ENCODE data around the gene FKBP1B.

Gene FKBP1B

GRCh38 chr2:24015562-24016375, 33.8 kb upstream of the FKBP1B start:
- Histone ChIP-seq H3K4me2 (ENCODE audit: low read depth, low read length, poor library complexity, severe bottlenecking) (no peak overlapping the region), H3K9ac (ENCODE audit: low read length) (no peak overlapping the region), H3K36me3 (ENCODE audit: low read length) (no peaks in the 10 kb centered on the region), H3K27ac (ENCODE audit: low read depth, low read length) (no peak overlapping the region), H3K79me2 (ENCODE audit: insufficient read depth, low read length) (no peaks in the 10 kb centered on the region), H3K9me2 (replicated peaks; ENCODE audit: insufficient read depth, low read length) (no peaks in the 10 kb centered on the region), H3K27me3 (ENCODE audit: low read length) (no peaks in the 10 kb centered on the region), H4K20me1 (ENCODE audit: low read depth, low read length) (no peaks in the 10 kb centered on the region), H2AFZ (ENCODE audit: low read depth, low read length, severe bottlenecking) (no peak overlapping the region), H3F3A (ENCODE audit: insufficient read depth) (no peaks in the 10 kb centered on the region), H3K9me3 (ENCODE audit: insufficient read depth, low read length) (no peaks in the 10 kb centered on the region), H3K4me3 (ENCODE audit: insufficient read depth, low read length, poor library complexity, severe bottlenecking) (no peak overlapping the region)
- TF ChIP-seq EZH2phosphoT487 (conservative IDR thresholded peaks at IDR 0.05; ENCODE audit: low read length): no peak
- TF ChIP-seq CTCF (IDR thresholded peaks at IDR 0.05; ENCODE audit: insufficient read depth, low read length, poor library complexity, severe bottlenecking): no peak

- H3K4me2 ChIP-seq (ENCODE audit: low read depth, low read length, poor library complexity, severe bottlenecking): no peak overlapping the region
- H3K27ac ChIP-seq (ENCODE audit: low read depth, low read length): no peak overlapping the region
- TF ChIP-seq CTCF (IDR thresholded peaks at IDR 0.05; ENCODE audit: insufficient read depth, low read length, poor library complexity, severe bottlenecking): no peak
- no peak for TF ChIP-seq EZH2phosphoT487 (conservative IDR thresholded peaks at IDR 0.05; ENCODE audit: low read length)
- H3K79me2 ChIP-seq (ENCODE audit: insufficient read depth, low read length): no peaks in the 10 kb centered on the region
- H3K9me2 ChIP-seq (replicated peaks; ENCODE audit: insufficient read depth, low read length): no peaks in the 10 kb centered on the region
- no peak overlapping the region for H2AFZ ChIP-seq (ENCODE audit: low read depth, low read length, severe bottlenecking)
- H3K4me3 ChIP-seq (ENCODE audit: insufficient read depth, low read length, poor library complexity, severe bottlenecking): no peak overlapping the region
- no peaks in the 10 kb centered on the region for H3K27me3 ChIP-seq (ENCODE audit: low read length)
- H3K36me3 ChIP-seq (ENCODE audit: low read length): no peaks in the 10 kb centered on the region
- no peaks in the 10 kb centered on the region for H3K9me3 ChIP-seq (ENCODE audit: insufficient read depth, low read length)
- no peak overlapping the region for H3K9ac ChIP-seq (ENCODE audit: low read length)
- no peaks in the 10 kb centered on the region for H4K20me1 ChIP-seq (ENCODE audit: low read depth, low read length)
- no peaks in the 10 kb centered on the region for H3F3A ChIP-seq (ENCODE audit: insufficient read depth)
These were observed 33.2 kb upstream of the FKBP1B start for GRCh38 chr2:24016376-24016761.

GRCh38 chr2:24016853-24017703, 32.5 kb upstream of the FKBP1B start:
- Histone ChIP-seq H3K27me3 (ENCODE audit: low read length) (no peaks in the 10 kb centered on the region), H3K27ac (ENCODE audit: low read depth, low read length) (no peak overlapping the region), H3K9me2 (replicated peaks; ENCODE audit: insufficient read depth, low read length) (no peaks in the 10 kb centered on the region), H3K4me2 (ENCODE audit: low read depth, low read length, poor library complexity, severe bottlenecking) (no peak overlapping the region), H3K9ac (ENCODE audit: low read length) (no peak overlapping the region), H3K36me3 (ENCODE audit: low read length) (no peaks in the 10 kb centered on the region), H3K4me3 (ENCODE audit: insufficient read depth, low read length, poor library complexity, severe bottlenecking) (no peak overlapping the region), H3K79me2 (ENCODE audit: insufficient read depth, low read length) (no peaks in the 10 kb centered on the region), H3F3A (ENCODE audit: insufficient read depth) (no peaks in the 10 kb centered on the region), H2AFZ (ENCODE audit: low read depth, low read length, severe bottlenecking) (no peak overlapping the region), H4K20me1 (ENCODE audit: low read depth, low read length) (no peaks in the 10 kb centered on the region), H3K9me3 (ENCODE audit: insufficient read depth, low read length) (no peaks in the 10 kb centered on the region)
- TF ChIP-seq EZH2phosphoT487 (conservative IDR thresholded peaks at IDR 0.05; ENCODE audit: low read length) (no peak), CTCF (IDR thresholded peaks at IDR 0.05; ENCODE audit: insufficient read depth, low read length, poor library complexity, severe bottlenecking) (no peak)
